SU-DHL-6 (cell line): ENCODE results near the gene SULT2B1.

Source experiments
- CTCF ChIP-seq: fragments of 200-600 bp; sonication (generic); IDR thresholded peaks from one replicate; pipeline ENCODE4 v1.5.1; 2017; ENCODE audit warnings: antibody characterized with exemption, mild to moderate bottlenecking, low read length, moderate library complexity; ENCODE audit not compliant: insufficient read depth, poor library complexity, severe bottlenecking
- EZH2phosphoT487 ChIP-seq: fragments of 200-600 bp; sonication (generic), shearing (Covaris generic); conservative IDR thresholded peaks from 2 replicates; pipeline ENCODE4 v1.6.1; 2018; ENCODE audit warnings: mild to moderate bottlenecking, antibody characterized with exemption, low read length, moderate library complexity, mixed read lengths

DNA sequence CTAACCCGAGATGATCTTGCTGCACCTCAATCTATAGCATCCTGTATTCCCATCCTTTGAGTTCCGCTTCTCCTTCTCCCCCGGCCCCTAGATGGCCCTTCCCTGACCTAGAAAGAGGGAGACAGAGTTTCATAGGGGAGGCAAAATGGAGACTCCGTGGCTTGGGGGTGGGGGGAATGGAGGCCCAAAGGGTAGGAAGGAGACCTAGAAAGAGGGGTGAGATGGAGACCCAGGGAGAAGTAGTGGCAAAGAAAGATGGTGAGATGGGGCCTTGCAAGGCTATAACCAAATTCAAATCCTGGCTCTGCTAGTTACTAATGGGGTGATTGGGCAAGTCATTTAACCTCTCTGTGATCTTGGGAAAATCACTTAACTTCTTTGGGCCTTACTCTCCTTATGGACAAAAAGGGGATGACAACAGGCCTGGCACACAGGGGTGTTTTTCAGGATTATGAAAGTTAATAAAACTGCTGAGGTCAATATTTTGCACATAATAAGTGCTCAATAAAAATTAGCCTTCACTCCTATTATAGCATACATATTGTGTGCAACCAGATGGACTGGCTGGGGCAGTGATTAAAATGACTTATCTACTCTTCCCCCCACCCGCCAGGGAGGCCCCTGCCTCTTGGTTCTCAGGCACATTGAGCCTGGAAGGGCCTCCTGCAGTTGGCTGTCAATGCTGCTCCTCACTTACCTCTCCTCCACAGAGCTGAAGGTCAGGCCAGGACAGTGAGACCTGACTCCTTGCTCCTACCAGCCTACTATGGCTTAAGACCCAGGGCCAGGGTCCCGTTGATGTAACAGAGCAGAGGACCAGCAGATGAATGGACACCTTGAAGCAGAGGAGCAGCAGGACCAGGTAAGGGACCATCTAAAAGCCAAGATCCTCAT is 68.0 kb downstream of the SULT2B1 start:
- TF ChIP-seq CTCF (no peak), EZH2phosphoT487 (no peak)
